Fibroblast of skin of left biceps (primary cell): ENCODE measurements around the gene SORCS1.

Experiments used
- DNase-seq, 2 experiments: peaks; one replicate each; pipeline ENCODE4 v3.0.0-alpha.2; 2013; ENCODE audit warnings: low read depth in 2 of 2

Gene SORCS1

GRCh38 chr10:106746868-106747267 lies 417.6 kb downstream of the SORCS1 start:
- DNase-seq, result no peak

- DNase-seq, result no peak
Measured at GRCh38 chr10:106741006-106741530, 423.4 kb downstream of the SORCS1 start.

DNA sequence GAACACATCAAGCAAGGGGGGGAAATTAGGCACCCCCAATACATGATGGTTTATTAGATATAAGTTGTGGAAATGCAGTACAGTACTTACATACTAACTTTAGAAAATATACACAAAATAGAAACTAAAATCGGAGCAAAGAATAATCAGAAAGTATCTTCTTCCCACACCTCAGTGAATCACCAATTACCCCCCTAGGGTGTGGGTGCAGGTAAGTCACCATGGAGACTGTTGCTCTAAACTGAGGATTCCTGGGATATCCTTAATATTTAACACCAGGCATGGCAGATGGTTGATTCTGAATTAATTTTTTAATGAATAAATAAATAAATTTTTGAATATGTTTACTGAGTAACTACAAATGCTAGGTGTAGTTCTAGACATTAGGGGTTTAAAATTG lies 424.4 kb downstream of the SORCS1 start:
- DNase-seq, result no peak

DNA sequence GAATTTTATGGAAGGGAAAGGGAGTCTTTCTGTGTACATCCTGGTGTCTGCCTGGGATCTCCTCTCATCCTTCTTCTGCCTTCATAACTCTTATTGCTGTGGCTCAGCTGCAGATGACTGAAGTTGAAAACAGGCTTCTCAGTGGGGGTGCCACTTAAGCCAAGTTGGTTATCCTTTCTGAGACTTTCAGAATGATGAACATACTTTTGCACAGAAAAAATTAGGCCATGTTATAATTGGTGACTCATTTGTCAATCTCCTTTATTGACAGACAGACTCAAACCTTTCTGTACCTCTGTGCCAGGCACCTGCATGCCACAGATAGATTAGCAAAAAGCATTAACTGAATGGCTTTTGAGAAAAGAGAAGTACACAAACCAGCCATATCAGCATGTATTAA lies 430.3 kb downstream of the SORCS1 start:
- DNase-seq, result no peak

GRCh38 chr10:106728232-106728631 lies 436.3 kb downstream of the SORCS1 start:
- no peak for DNase-seq

GRCh38 chr10:106727170-106727569 lies 437.3 kb downstream of the SORCS1 start:
- DNase-seq, result no peak

GRCh38 chr10:106722524-106722923 lies 442.0 kb downstream of the SORCS1 start:
- no peak for DNase-seq

- no peak for DNase-seq
Measured at GRCh38 chr10:106720683-106721082, 443.8 kb downstream of the SORCS1 start.

GRCh38 chr10:106716381-106716780 lies 448.1 kb downstream of the SORCS1 start:
- no peak for DNase-seq

- no peak for DNase-seq
Measured at GRCh38 chr10:106714734-106715555, 449.6 kb downstream of the SORCS1 start.

GRCh38 chr10:106713846-106714245 lies 450.7 kb downstream of the SORCS1 start:
- DNase-seq, result no peak

DNA sequence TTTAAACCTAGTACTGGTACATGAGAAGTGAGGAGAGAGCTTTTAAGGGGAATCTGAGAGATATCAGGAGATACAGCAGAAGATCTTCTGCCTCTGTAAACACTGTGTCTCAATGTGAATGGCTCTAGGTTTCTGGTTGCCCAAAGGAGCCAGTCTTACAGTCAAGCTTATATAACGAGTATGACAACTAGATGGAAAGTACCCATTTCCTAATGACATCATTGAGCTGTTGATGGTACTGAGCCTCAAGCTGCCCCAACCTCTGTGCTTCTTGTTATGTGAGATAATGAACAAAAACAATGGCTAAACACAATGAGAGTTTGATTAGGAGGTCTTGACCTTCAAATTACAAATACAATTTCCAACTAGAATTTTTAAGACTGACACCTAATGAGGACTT lies 451.5 kb downstream of the SORCS1 start:
- DNase-seq, result no peak

GRCh38 chr10:106711313-106711906 lies 453.1 kb downstream of the SORCS1 start:
- no peak for DNase-seq

GRCh38 chr10:106708506-106708905 lies 456.0 kb downstream of the SORCS1 start:
- DNase-seq, result no peak

- DNase-seq, result no peak
Measured at GRCh38 chr10:106707657-106708056, 456.8 kb downstream of the SORCS1 start.

DNA sequence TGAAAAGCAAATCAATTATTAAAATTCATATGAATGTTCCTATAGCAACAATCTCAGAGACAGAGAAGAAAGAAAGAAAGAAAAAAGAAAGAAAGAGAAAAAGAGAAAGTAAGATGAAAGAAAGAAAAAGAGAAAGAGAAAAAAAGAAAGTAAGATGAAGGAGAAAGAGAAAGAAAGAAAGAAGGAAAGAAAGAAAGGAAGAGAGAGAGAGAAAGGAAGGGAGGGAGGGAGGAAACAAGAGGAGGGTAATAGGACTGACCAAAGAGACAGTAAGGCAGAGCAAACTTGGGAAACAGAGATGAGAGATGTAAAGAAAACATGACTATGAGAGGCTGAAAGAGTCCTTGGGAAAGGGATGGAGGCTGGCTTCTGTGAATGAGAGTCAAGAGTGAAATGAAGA lies 458.4 kb downstream of the SORCS1 start:
- DNase-seq, result no peak

- DNase-seq, result peak; percentile 17 to 20
Measured at GRCh38 chr10:106705681-106706100, 458.8 kb downstream of the SORCS1 start.

DNA sequence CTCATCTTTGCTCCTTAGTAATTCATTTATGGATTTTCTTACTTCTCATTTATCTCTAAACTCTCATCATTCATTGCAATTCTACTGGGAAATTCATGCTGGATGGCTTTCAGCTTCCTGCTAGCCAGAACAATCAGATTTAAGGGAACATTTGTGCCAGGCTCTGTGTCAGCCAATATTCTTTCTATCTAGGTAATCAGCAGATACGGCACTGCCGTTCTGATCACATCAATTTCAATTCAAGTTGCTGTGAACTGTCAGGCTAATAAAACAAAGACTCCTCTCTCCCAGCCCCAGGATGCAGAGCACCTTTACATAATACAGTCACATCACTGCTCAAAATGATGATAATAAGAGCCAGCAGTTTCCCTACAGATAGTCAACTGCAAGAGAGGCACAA lies 468.3 kb downstream of the SORCS1 start:
- no peak for DNase-seq

DNA sequence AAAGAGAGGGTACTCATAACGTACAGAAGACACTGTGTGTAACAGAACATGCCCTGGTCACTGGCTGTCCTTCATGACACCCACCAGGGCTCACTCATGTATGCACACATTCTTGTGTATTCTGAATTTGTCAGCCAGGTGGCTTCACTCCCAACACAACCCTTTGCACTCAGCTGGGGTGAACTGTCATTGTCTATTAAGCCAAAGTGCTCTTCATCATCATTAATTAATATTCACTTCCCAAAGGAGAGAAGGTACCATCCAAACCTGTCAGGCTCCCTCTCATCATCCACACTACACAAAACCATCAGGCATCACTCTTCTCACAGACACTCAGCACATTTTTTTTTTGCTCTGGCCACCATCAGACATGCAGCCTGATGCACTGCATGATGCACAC lies 469.8 kb downstream of the SORCS1 start:
- no peak for DNase-seq

DNA sequence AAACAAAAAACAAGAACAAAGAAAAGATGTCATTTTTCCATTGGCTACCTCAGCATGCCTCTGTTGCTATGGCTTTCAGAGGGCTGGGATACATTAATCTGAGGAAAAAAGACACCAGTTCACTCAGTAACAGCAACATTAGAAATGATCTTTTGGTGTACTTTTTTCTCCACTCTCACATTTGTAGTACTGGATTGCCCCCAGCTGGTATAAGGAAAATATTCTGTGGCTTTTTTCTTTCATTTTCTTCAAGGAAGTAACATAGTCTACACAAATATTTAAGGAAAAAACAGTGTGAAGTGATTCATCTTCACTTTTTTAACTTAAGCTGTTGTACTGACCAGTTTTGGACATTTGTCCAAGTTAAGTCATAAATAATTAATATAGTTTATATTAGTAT lies 482.3 kb downstream of the SORCS1 start:
- DNase-seq, result no peak

GRCh38 chr10:106680061-106680460 lies 484.4 kb downstream of the SORCS1 start:
- no peak for DNase-seq

GRCh38 chr10:106679314-106679713 lies 485.2 kb downstream of the SORCS1 start:
- no peak for DNase-seq

DNA sequence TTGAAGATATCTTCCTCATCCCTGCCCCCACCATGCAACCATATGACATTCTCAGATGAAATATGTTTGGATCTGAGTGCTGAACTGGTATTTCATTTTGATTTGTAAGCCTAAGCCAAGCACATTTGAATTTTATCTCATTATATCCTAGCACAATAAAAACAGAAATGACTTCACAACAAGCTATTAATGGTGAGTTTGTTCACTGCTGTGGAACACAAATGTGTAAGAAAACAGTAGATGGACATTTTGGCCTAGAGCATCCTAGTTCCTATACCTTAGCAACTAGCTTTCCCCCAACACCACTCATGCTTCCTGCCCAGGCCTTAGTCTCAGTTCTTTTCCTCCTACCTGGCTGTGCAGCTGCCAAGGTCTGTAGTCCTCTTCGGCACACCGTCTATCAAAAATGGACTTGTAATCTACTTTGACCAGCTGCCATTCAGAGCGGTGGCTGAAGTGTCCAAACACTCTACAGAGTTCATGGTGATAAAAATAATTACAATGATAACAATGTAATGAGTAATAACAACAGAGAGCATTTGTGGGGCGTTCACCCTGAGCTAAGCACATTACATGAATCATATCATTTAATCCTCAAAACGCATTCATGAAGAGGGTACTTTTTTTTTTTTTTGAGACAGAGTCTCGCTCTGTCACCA lies 491.9 kb downstream of the SORCS1 start:
- DNase-seq, result no peak
